Activated T-helper 1 cell treated with anti-CD3 and anti-CD28 coated beads, Interleukin-12 subunit alpha, Interleukin-12 subunit beta, Interleukin-2, Interleukin-4 antibody, amounts not matched to agents 30 ng/mL and 10 ng/mL and 1 ng/mL, durations not matched to agents 14 hours and 24 hours and 36 hours (primary cell): Measurements from ENCODE around the gene MYO5B. TPM values are rescaled to one million over a fixed set of nuclear protein-coding genes. Genes with fewer than 3 reads are reported as not detected.

Experiments used
- DNase-seq: peaks from one replicate; pipeline ENCODE4 v3.0.0; 2021; ENCODE audit warnings: low spot score
- H3K27ac Mint-ChIP-seq: one replicate; pipeline ENCODE4 v1.8.0; 2021; ENCODE audit warnings: mild to moderate bottlenecking, mixed read lengths
- H3K27me3 Mint-ChIP-seq: one replicate; pipeline ENCODE4 v1.8.0; 2022; ENCODE audit warnings: mild to moderate bottlenecking, moderate library complexity, mixed read lengths; ENCODE audit not compliant: insufficient read depth
- H3K36me3 Mint-ChIP-seq: one replicate; pipeline ENCODE4 v1.8.0; 2021; ENCODE audit warnings: low read depth, mixed read lengths
- H3K4me1 Mint-ChIP-seq: one replicate; pipeline ENCODE4 v1.8.0; 2021; ENCODE audit warnings: low read depth, mixed read lengths
- H3K4me3 Mint-ChIP-seq: one replicate; pipeline ENCODE4 v1.8.0; 2021; ENCODE audit warnings: mild to moderate bottlenecking, moderate library complexity, mixed read lengths
- H3K9me3 Mint-ChIP-seq: one replicate; pipeline ENCODE4 v1.8.0; 2021; ENCODE audit warnings: mixed read lengths
- intact Hi-C: fragments of 100-400 bp; cut with micrococcal nuclease; formaldehyde crosslinking; loops from one replicate; pipeline ENCODE4 v1.15.1; 2024
- total RNA-seq: library from RNA; stranded (reverse); gene quantifications from 2 replicates; pipeline ENCODE4 v1.2.3, GENCODE V29; 2022

Gene MYO5B
- total RNA-seq, 1 donor from 2014 or later: not detected

GRCh38 chr18:49948975-49949374, 246.0 kb downstream of the MYO5B start:
- Mint-ChIP-seq H3K36me3 (no peaks in the 10 kb centered on the region), H3K9me3 (no peaks in the 10 kb centered on the region), H3K4me1 (peaks cover 27% of the 10 kb centered on the region), H3K4me3 (no peak overlapping the region), H3K27ac (no peak overlapping the region), H3K27me3 (peaks cover 14% of the 10 kb centered on the region)
- DNase-seq: no peak
- intact Hi-C loops: no loop called here

DNA sequence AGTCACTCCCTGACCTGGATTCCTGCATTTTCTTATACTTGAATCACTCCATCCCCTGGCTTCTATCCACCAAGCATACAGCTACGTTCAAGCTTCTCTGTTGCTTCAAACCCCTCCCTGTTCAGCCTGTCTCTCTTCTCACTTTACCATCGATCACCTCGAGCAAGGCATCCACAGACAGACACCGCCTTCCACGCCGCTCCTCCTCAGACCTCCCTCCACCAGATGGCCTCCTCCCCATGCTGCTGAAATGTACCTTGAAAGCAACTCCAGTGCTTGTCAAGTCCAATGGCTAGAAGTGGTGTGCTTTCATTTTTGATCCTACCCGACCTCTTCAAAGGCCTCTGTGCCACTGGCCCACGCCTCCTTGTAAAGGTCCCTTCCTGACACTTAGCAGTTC, 250.3 kb downstream of the MYO5B start:
- H3K27me3 Mint-ChIP-seq: peaks cover 7% of the 10 kb centered on the region

DNA sequence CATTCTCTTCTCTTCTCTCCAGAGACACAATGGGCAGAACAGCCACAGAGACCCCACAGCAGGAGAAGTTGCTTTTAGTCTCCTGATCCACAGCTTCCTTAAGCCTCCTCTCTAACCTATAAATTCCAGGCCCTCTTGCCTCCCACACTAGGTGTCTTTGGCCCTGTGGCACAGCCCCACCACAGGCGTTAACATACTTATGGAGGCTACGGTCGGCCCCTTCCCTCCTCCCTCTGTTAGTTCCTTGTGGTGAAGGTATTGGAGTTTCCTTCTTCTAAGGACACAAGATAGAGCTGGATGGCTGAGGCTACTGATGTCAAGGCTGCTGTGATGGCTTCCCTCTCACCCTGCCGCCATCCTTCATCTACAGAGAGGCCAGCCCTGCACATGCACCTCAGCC, 258.1 kb downstream of the MYO5B start:
- intact Hi-C loops: no loop called here
- Mint-ChIP-seq H3K4me3 (no peak overlapping the region), H3K36me3 (no peaks in the 10 kb centered on the region), H3K9me3 (no peaks in the 10 kb centered on the region), H3K27ac (no peak overlapping the region), H3K4me1 (peaks cover 12% of the 10 kb centered on the region), H3K27me3 (peaks cover 5% of the 10 kb centered on the region)
- no peak for DNase-seq

More for the DNA sequence above, 250.3 kb downstream of the MYO5B start:
- Mint-ChIP-seq H3K9me3 (no peaks in the 10 kb centered on the region), H3K36me3 (no peaks in the 10 kb centered on the region), H3K4me3 (no peak overlapping the region), H3K4me1 (peaks cover 10% of the 10 kb centered on the region), H3K27ac (peak overlapping the region; percentile 18)
- no peak for DNase-seq
- intact Hi-C loops: no loop called here

DNA sequence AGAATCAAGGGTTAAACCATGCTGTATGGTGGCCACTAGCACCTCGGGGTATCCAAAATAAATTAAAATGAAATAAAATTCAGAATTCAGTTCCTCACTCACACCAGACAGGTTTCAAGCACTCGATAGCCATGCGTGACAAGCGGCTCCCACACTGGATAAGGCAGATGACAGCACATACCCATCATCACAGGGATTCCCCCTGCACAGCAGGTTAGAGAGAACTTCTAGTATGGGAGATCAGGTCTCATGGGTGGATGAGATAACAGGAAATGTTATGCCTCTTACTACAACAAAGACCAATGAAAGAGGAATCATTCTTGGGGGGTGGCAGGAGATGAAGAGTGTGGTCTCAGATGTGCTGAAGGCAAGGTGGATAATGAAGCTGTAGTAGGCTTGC, 259.7 kb downstream of the MYO5B start:
- no peaks in the 10 kb centered on the region for H3K9me3 Mint-ChIP-seq
- H3K36me3 Mint-ChIP-seq: no peaks in the 10 kb centered on the region
- no peaks in the 10 kb centered on the region for H3K27me3 Mint-ChIP-seq
- no peak overlapping the region for H3K4me3 Mint-ChIP-seq
- DNase-seq: no peak
- peaks cover 12% of the 10 kb centered on the region for H3K4me1 Mint-ChIP-seq
- intact Hi-C loops: no loop called here
- H3K27ac Mint-ChIP-seq: no peak overlapping the region

- Mint-ChIP-seq H3K4me1 (peaks cover 12% of the 10 kb centered on the region), H3K4me3 (no peak overlapping the region), H3K9me3 (no peaks in the 10 kb centered on the region), H3K27me3 (no peaks in the 10 kb centered on the region), H3K27ac (no peak overlapping the region), H3K36me3 (no peaks in the 10 kb centered on the region)
- DNase-seq: no peak
- intact Hi-C loops: no loop called here
Observed at GRCh38 chr18:49934457-49934856, 260.5 kb downstream of the MYO5B start.

GRCh38 chr18:49933530-49934128, 261.3 kb downstream of the MYO5B start:
- H3K4me1 Mint-ChIP-seq: peaks cover 12% of the 10 kb centered on the region
- no peak overlapping the region for H3K27ac Mint-ChIP-seq
- no peaks in the 10 kb centered on the region for H3K9me3 Mint-ChIP-seq
- no peaks in the 10 kb centered on the region for H3K27me3 Mint-ChIP-seq
- intact Hi-C loops: no loop called here
- H3K36me3 Mint-ChIP-seq: no peaks in the 10 kb centered on the region
- H3K4me3 Mint-ChIP-seq: no peak overlapping the region
- DNase-seq: no peak

DNA sequence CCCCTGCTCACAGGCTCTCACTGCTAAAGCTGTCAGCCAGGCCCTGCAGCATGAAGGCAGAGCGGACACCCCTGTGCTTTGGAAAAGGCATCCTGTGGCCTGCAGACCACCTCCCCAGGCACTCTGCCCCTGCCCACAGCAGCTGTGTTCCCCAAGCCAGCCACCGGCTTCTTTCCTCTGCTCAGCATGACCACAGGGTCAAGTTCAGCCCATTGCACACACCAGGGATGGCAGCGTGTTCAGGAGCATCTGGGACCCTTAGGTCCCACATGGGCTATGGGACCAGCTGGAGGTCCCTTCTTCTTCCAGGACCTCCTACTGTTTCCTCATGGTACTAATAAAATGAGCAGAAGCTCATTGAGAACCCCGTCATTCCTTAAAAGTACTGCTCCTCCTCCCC, 263.2 kb downstream of the MYO5B start:
- Mint-ChIP-seq H3K36me3 (no peaks in the 10 kb centered on the region), H3K27me3 (peaks cover 6% of the 10 kb centered on the region), H3K4me1 (peaks cover 12% of the 10 kb centered on the region), H3K9me3 (no peaks in the 10 kb centered on the region), H3K27ac (no peak overlapping the region), H3K4me3 (no peak overlapping the region)
- intact Hi-C loops: no loop called here
- no peak for DNase-seq

GRCh38 chr18:49931179-49931578, 263.8 kb downstream of the MYO5B start:
- DNase-seq: no peak
- H3K27ac Mint-ChIP-seq: no peak overlapping the region
- no peaks in the 10 kb centered on the region for H3K36me3 Mint-ChIP-seq
- intact Hi-C loops: no loop called here
- peaks cover 6% of the 10 kb centered on the region for H3K27me3 Mint-ChIP-seq
- peaks cover 12% of the 10 kb centered on the region for H3K4me1 Mint-ChIP-seq
- no peak overlapping the region for H3K4me3 Mint-ChIP-seq
- no peaks in the 10 kb centered on the region for H3K9me3 Mint-ChIP-seq

- intact Hi-C loops: no loop called here
- Mint-ChIP-seq H3K4me1 (no peaks in the 10 kb centered on the region), H3K27ac (no peak overlapping the region), H3K27me3 (peaks cover 20% of the 10 kb centered on the region), H3K36me3 (no peaks in the 10 kb centered on the region), H3K9me3 (no peaks in the 10 kb centered on the region), H3K4me3 (no peak overlapping the region)
- DNase-seq: no peak
Observed at GRCh38 chr18:49926106-49926745, 268.7 kb downstream of the MYO5B start.

DNA sequence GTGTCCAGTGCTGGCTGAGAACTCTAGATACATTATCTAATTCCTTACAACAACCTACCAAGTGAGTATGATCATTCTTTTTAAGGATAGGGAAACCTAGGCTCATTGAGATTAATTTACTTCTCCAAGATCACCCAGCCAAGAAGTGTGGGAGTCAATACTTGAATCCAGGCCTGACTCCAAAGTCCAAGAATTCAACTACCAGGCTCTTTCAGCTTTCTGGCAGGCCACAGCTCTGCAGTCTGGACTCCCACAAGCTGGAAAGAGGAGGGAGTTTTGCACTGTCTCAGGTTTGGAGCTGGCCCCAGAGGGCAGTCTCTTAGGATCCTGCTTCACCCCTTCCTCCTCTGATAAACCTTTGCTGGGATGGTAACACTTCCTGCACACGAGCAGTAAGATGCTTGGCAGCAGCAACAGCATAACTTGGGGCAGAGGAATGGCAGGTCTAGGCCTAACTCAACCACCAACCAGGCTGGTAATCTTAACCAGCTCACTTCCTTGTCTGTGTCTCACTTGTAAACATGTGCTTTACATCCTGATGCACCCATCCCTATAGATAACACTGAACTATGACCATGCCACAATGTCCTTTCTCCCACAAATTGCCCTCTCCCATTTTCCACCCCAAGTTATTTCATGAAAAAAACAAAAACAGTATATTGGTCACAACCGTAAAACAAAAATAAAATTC, 270.5 kb downstream of the MYO5B start:
- H3K9me3 Mint-ChIP-seq: no peaks in the 10 kb centered on the region
- H3K27ac Mint-ChIP-seq: no peak overlapping the region
- H3K27me3 Mint-ChIP-seq: peaks cover 23% of the 10 kb centered on the region
- no peak for DNase-seq
- no peaks in the 10 kb centered on the region for H3K4me1 Mint-ChIP-seq
- intact Hi-C loops: no loop called here
- H3K4me3 Mint-ChIP-seq: no peak overlapping the region
- no peaks in the 10 kb centered on the region for H3K36me3 Mint-ChIP-seq

- Mint-ChIP-seq H3K4me3 (no peak overlapping the region), H3K36me3 (no peaks in the 10 kb centered on the region), H3K4me1 (no peaks in the 10 kb centered on the region), H3K27me3 (peaks cover 21% of the 10 kb centered on the region), H3K9me3 (no peaks in the 10 kb centered on the region), H3K27ac (no peak overlapping the region)
- intact Hi-C loops: no loop called here
- DNase-seq: no peak
Observed at GRCh38 chr18:49922228-49922627, 272.7 kb downstream of the MYO5B start.

- Mint-ChIP-seq H3K4me3 (no peak overlapping the region), H3K27ac (no peak overlapping the region), H3K4me1 (no peaks in the 10 kb centered on the region), H3K9me3 (no peaks in the 10 kb centered on the region), H3K36me3 (no peaks in the 10 kb centered on the region), H3K27me3 (peaks cover 21% of the 10 kb centered on the region)
- intact Hi-C loops: no loop called here
- DNase-seq: no peak
Observed at GRCh38 chr18:49921318-49921985, 273.5 kb downstream of the MYO5B start.

DNA sequence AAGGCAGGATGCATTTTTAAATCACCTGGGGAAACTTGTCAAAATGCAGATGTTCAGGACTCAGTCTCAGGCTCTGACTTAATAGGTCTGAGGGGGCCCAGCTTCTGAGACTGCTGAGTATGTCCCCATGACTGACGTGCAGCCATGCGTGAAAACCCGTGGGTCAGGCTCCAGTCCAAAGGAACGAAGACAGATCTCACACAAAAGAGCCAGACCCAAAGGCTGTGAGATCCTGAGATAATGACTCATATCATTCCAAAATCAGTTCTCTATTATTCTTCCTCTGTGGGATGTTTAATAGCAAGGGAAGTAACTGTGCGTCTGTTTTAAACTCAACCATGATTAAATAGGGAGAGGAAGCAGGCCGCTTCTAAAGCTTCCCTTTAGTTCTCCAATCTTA, 274.2 kb downstream of the MYO5B start:
- DNase-seq: no peak
- H3K27ac Mint-ChIP-seq: no peak overlapping the region
- no peak overlapping the region for H3K4me3 Mint-ChIP-seq
- no peaks in the 10 kb centered on the region for H3K9me3 Mint-ChIP-seq
- intact Hi-C loops: no loop called here
- H3K36me3 Mint-ChIP-seq: no peaks in the 10 kb centered on the region
- H3K27me3 Mint-ChIP-seq: peaks cover 21% of the 10 kb centered on the region
- H3K4me1 Mint-ChIP-seq: no peaks in the 10 kb centered on the region
